GM21737 (cell line): ENCODE data around the gene OSBPL5.

Experiments used
- ATAC-seq: cut with Tn5 transposase; IDR thresholded peaks from one replicate; pipeline ENCODE4 v1.9.1; 2021; ENCODE audit warnings: mild to moderate bottlenecking, moderate library complexity; ENCODE audit not compliant: unreplicated experiment

The OSBPL5 gene

DNA sequence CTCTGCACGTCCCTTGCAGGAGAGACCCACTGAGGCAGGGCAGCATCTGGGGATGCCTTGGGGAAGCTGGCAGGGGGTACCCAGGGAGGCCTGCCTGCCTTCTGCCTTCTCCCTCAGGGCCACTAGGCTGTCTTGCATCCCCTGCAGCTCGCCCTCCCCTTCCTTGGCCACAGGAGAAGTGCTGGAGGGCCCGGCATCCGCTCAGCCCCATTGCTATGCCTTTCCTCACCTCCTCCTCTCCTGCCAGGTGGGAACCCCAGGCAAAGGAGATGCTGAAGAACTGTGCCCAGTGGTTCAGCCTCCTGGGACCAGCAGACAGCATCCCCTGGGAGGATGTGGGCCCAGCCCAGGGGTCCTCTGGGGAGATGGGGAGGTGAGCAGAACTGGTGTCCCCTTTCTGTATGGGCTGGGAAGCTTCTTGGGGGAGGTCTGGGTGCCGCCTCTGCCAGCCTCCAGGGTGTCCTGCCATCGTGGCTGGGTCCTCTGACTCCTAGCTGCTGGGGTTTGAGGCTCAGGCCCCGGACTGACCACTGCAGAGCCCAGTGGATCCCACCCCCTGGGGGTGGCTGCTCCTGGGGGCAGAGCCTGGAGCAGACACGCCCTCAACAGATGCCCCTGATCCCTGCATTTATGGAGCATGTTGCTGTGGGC lies 32.9 kb upstream of the OSBPL5 start:
- ATAC-seq = no peak

DNA sequence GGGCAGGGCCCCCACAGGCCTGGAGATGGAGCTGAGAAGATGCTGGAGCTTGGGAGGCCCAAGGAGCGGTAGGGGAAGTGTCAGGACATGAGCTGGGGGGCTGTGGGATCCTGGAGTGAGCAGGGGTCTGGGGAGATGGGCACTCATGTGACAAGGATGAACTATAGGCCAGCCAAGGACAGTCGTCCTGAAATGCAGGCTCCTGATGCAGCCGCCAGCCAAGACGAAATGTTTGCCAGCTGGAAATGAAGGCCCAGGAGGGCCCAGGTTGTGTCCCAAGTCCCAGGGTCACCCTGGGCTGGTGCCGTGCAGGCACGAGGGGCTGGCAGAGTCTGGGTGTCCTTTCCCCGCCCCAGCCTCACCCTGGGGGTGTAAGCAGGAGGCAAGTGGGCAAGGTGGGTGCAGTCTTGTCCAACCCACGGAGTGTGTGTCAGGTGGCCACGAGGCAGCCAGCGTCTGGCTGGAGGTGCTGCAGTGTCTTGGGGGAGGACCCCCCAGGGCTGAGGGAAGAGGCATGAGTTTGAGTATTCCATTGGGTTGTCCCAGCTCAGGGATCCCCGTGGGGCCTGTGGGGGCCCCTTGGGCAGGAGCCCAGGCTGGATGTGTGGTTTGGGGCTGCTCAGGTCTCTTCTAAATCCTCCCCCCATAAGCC lies 32.1 kb upstream of the OSBPL5 start:
- no peak for ATAC-seq

DNA sequence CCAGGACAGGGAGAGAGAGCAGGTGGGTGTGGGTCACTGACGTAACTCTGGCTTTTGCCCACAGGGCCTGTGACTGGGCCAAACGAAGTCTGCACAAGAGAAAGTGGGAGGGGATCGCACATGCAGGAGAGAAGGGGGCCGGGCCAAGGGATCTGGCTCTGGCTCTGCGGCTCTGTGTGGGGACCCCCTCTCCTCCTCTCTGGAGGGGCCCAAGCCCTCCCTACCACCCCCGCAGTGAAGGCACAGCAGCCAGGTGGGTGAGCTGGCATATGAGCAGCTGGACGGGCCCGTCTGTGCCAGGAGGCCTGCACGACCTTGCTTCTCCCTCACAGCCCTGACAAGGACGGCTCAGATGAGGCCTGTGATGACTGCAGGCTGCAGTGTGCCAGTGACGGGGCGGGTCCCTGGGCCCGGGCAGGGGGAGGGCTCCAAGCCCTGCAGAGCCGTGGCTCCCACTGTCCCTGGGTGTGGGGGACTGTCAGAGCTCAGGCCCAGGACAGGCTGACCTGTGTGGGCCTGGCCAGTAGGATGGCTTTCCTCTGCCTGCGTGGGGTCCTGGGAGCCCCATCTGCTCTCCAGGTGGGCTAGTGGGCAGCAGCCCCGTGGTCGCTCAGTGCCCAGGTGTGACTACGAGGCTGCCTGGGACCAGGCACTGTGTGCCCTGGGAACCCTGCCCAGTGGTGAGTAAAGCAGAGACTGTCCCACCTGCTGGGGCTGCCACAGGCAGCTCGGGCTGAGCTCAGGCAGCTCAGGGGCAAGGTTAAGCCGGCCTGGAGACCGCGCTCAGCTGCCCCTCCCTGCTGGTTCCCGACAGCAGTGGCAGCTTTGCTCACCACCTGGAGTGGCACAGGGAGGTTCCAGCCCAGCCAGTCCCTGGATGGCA lies 31.3 kb upstream of the OSBPL5 start:
- no peak for ATAC-seq

DNA sequence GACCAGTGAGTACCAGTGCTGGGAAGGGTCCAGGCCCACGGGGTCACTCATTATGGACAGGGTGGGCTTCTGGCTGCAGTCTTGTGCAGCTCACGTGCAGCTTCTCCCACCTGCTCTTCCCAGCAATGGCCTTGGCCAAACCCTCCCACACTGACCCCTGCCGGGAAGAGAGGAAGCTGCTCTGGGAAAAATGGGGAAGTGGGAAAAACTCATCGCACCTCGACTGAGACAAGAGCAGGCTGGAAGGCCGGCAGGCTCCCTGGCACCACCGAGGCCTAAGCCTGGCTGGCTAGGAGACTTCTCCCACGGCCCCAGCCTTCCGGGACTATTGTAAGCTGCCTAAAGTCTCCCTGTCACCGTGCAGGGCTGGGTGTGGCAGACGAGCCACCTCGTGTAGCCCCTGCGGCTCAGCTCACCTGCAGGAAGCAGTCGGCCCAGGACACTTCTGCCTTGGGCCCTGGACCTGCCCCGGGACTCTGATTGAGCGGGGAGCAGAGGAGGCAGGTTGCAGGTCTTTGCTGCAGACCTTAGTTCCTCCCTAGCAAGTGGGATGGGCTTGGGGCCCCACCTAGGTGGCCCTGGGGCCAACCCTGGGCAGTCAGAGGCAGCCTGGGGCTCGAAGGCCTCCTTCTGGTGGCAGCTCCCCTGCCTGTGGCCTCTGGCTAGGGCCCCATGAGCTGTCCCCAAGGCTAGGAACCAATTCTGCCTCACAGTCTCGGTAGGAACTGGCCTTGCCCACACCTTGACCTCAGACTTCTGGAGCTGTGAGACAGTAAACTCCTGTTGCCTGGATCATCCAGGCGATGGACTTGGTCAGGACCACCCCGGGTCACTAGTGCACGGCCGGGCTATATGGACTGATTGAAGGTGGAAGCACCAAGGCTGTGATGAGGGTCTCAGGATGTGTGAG lies 30.4 kb upstream of the OSBPL5 start:
- no peak for ATAC-seq

DNA sequence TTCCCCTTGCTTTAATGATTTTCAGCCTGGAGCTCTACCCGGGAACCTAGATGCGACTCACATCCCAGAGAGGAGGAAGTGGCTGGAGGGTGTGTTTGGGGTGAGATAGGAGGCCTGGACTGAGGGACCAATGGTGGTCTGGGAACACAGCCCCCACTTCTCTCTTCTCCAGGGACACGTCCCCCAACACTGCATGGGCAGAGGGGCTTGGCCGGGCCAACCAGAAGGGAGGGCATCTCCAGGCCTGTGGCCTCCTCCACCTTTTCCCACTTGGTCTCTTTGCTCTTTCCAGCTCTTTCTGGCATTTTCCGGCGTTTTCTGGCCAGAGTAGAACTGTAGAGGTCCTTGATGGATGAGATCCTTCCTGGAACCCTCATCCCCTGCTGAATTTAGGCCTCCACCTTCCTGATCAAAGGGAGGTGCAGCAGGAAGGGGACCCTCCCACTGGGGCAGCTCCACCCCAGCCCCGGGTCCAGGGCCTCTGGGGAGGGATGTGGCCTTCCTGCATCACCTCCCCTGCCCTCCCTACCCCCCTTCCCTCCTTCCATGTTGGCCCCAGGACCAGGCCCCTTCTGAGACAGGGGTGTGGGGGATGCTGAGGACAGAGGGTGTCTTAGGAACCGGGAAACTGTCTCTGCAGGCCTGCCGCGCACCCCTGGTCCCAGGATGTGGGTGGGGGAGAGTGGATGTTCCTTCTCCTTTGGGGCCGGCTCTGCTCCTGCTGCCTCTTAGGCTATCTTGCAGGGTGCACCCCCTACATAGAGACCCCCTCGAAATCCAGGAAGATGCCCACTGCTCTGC lies 29.1 kb upstream of the OSBPL5 start:
- no peak for ATAC-seq

DNA sequence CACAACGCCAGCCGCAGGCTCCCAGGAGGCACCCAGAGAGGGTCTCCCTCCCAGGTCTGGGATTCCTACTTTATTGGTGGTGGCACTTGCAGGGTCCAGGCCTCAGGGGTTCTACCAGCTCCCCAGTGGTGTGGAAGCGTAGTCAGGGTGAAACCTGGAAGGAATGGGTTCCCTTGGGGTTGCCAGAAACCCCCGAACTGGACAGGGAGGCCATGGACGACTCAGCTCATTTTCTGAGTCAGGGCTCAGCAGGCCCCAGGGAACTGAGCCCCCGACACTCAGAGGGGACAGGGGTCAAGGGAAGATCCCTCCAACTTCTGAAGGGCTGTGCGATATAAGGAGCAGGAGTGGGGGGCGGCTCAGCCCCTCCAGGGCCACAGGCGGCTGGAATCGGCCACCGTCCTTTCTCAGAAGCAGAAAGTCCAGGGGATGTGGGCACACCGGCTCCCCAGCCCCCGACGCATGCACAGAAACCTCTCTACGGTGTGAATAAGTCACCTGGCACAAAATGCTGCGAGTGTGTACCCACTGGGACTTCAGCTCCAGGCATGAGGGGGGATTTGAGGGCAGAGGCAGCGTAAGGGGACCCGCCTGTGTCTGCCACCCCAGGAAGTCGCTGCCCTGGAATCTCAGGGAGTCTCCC lies 28.4 kb upstream of the OSBPL5 start:
- no peak for ATAC-seq

DNA sequence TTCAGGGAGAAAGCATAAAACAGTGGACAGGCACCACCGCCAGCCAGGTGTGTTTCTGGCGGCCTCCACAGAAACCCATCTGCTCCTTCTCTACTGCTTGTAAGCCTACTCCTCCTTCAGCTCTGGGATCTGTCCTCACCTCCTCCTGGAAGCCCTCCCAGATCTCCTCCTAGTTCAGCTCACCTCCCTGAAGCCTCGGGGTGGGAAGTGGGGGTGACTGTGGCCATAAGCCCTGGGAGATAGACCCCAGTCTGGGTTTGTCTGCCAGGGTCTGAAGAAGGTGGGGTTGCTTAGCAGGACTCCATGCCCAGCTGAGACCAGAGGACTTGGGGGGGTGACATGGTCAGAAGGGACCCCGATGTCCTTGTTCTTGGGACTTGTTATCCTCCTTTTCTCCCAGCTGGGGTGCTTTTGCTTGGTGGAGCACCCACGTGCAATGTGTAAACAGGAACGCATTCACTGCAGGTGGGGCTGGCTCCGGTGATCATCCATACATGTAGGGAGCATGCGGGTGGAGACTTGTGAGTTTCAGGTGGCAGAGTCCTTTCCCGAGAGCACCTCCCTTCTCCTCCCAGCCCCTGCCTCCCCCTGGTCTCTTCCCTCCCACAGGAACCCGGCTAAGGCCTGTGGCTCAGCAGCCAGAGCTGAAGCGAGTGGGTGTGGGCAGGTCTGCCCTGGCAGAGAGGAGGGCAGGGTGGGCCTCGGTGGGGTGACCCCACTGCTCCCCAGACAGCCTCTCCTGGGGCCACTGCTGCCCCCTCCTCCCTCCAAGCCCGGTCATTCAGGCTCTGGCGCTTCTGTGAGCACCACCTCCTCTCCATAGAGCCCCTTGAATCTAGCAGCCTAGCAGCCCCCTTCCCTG lies 27.6 kb upstream of the OSBPL5 start:
- ATAC-seq = no peak

DNA sequence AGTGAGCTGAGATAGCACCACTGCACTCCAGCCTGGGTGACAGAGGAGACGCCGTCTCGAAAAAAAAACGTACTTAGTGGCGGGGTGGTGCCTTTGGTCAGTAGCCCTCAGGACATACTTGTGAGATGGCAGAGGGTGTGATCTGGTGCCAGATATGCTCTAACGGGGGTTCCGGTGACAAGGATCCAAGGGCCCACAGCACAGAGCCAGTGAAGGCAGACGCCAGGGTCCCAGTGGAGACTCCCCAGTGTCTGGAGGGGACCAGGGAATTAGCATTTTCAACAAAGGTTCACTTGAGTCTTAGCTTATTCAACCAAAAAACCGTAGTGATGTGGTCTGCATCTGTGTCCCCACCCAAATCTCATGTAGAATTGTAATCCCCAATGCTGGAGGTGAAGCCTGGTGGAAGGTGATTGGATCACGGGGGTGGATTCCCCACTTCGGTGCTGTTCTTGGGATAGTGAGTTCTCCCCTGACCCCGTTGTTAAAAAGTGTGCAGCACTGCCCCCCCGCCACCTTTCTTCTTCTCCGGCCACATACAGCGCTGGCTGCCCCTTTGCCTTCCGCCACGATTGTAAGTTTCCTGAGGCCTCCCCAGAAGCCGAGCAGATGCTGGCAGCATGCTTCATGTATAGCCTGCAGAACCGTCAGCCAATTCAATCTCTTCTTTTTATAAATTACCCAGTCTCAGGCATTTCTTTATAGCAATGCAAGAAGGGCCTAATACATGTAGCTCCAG lies 26.6 kb upstream of the OSBPL5 start:
- ATAC-seq = no peak

DNA sequence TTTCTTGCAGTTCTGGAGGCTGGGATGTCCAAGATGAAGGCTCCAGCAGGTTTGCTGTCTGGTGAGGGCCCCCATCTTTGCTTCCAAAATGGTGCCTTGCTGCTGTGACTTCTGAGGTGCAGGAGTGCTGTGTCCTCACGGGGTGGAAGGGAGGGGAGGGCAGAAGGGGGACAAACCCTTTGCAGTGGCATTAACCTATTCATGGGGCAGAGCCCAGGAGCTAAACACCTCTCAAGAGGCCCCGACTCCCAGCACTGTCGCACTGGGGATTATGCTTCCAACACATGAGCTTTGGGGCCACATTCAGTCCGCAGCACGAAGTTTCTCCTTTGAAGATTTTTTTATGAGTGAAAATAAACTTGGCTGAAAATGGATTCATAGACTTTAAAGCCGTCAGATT lies 25.5 kb upstream of the OSBPL5 start:
- ATAC-seq = no peak

DNA sequence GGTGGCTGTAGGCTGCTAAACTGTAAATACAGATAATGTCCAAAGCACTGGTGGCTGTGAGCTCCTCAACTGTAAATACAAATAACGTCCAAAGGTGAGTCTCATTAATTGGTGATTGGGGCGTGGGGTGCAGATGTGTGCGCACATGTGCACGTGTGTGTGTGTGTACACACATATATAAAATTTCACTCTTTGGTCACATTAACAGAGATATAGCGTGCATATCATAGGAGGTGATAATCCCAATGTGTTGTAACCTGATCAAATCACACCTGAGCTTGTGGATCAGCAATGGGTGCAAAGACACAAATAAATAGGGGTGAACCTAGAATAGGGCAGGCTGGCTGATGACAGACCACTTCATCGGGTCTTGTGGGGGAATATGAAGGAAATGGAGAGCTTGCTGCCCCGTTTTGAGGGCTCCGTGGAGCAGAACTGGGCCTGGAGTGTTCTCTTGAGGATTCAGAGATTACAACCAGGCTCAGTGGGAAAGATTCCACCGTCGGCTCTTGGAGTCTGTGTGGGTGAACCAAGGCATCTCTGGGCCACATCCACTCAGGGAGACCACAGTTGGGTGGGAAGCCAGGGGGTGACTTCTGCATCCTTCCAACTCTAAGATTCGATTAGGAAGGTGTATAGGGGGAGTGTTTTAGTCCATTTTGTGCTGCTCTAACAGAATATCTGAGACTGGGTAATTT lies 24.9 kb upstream of the OSBPL5 start:
- no peak for ATAC-seq

DNA sequence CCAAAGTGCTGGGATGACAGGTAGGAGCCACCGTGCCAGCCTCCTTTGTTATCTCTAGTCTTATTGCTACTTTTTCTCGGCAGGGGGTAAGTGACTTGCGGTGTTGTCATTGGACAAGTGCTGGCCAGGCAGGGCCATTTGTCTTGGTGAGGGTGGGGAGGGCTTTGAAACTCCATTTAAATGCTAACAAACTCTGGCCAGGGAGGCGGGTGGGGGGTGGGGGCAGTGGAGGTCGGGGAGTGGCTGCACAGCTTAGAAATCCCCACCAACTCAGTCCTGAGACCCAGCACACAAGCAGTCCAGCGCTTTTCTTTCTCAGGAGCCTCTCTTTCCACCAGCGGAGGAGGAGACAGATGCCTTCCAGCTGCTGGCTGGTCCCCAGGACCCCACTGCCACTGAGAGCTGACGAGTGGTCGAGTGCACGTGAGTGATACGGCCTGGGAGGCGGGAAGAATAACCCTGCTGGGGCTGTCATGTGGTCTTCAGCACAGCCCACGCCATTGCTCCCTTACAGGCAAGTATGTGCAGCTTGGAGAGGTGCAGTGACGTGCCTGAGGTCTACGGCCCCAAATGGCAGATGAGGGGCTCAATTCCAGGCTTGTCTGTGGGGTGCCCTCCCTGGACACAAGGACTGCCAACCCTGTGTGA lies 24.2 kb upstream of the OSBPL5 start:
- no peak for ATAC-seq

DNA sequence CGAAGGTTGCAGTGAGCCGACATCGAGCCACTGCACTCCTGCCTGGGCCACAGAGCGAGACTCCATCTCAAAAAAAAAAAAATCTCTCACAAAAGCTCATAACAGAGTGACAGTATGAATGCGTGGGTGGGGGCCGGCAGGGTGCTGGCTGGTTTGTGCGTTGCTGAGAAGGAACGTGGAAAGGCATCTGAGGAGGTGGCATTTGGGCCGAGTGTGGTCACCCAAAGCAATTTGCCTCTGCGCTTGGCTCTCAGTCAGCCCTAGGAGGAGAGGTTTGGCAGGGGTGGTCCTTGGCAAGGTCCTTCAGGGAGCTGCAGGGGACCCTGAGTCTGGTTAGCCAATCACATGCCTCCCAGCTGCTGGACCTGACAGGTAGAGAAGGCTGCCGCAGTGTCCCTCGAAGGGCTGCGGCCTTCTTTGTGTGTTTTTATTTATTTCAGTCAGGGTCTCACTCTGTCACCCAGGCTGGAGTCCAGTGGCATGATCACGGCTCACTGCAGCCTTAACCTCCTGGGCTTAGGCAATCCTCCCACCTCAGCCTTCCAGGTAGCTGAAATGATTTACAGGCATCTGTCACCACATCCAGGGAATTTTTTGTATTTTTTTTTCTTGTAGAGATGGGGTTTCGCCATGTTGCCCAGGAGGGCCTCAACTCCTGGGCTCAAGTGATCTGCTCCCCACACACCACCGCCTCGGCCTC lies 23.5 kb upstream of the OSBPL5 start:
- ATAC-seq = no peak

DNA sequence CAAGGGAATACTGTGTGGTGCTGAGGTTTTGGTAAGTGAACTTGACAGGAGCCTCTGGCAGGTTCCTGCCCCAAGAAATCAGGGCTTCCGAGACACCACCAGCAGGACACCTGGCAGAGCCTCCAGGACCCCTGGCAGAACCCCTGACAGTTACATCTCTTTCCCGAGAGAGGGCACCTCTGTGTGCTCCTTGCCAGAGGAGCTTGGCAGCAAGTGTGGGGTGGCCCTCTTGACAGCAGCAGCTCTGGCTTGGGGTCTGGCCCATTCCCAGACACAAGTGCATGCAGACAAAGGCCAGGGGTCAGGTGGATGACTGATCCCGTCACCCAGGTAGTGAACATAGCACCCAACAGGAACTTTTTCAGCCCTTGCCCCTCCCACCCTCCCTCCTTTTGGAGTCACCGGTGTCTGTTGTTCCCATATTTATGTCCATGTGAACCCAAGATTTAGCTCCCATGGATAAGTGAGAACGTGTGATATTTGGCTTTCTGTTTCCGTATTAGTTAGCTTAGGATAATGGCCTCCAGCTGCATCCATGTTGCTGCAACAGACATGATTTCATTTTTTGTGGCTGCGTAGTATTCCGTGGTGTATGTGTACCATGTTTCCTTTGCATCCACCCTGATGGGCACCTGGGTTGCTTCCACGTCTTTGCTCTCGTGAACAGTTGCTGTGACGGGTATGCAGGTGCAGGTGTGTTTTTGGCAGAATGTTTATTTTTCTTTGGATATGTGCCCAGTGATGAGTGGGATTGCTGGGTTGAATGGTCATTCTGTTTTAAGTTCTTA lies 21.2 kb upstream of the OSBPL5 start:
- ATAC-seq = no peak

DNA sequence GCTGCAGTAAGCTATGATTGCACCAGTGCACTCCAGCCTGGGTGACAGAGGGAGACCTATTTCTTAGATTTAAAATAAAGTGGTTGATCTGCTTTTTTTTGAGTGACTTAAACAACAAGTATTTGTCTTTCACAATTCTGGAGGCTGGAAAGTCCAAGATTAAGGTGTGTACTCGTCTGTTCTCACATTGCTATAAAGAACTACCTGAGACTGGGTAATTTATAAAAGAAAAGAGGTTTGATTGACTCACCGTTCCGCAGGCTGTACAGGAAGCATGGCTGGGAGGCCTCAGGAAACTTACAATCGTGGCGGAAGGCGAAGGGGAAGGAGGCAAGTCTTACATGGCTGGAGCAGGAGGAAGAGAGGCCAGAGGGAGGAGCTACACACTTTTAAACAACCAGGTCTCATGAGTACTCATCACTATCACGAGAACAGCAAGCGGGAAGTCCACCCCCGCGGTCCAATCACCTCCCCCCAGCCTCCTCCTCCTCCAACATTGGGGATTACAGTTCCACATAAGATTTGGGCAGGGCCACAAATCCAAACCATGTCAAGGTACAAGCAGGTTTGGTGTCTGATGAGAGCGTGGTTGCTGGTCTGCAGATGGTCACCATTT lies 19.7 kb upstream of the OSBPL5 start:
- ATAC-seq = no peak

DNA sequence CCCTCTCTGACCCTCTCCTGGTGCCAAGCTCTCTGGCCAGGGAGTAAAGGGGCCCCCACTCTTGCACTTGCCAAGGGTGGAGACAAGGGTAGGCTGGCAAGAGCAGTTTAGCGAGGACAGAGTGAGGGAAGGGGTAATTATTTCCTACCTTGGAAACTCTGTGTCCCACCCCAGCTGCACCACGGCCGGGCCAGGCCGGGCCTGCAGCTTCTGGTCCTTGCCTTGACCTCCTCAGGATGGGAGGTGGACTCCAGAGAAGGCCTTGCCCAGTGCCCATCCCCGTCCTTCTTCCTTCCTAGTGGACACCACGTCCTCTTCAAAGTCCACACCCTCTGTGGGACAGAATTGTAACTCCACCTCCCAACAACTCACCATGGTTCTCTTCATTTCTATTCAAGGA lies 18.4 kb upstream of the OSBPL5 start:
- ATAC-seq = no peak
